Fibroblast of pulmonary artery (primary cell): ENCODE measurements around the gene HOXC9.

Experiments
- DNase-seq: peaks from one replicate; pipeline ENCODE4 v3.0.0-alpha.2; 2010; ENCODE audit warnings: low read depth
- H3K4me3 ChIP-seq: replicated peaks from 2 replicates; pipeline ENCODE4 v1.5.1; 2011; ENCODE audit warnings: low read depth, mild to moderate bottlenecking, control low read depth, low read length, moderate library complexity
- CTCF ChIP-seq: IDR thresholded peaks from 2 replicates; pipeline ENCODE4 v1.5.1; 2011; ENCODE audit warnings: mild to moderate bottlenecking, control low read depth, low read length, inconsistent platforms; ENCODE audit errors: missing control alignments

Gene HOXC9

GRCh38 chr12:53958128-53958527 lies 41.8 kb upstream of the HOXC9 start:
- TF ChIP-seq CTCF: no peak
- H3K4me3 ChIP-seq: no peak overlapping the region
- no peak for DNase-seq

GRCh38 chr12:53959314-53959713 lies 40.6 kb upstream of the HOXC9 start:
- no peak for DNase-seq
- no peak for TF ChIP-seq CTCF
- no peak overlapping the region for H3K4me3 ChIP-seq

GRCh38 chr12:53960187-53961024 lies 39.6 kb upstream of the HOXC9 start:
- no peak overlapping the region for H3K4me3 ChIP-seq
- TF ChIP-seq CTCF: no peak
- DNase-seq: no peak

GRCh38 chr12:53961025-53961761 lies 38.8 kb upstream of the HOXC9 start:
- DNase-seq: no peak
- no peak for TF ChIP-seq CTCF
- no peak overlapping the region for H3K4me3 ChIP-seq

GRCh38 chr12:53963005-53963404 lies 37.0 kb upstream of the HOXC9 start:
- TF ChIP-seq CTCF: no peak
- H3K4me3 ChIP-seq: no peak overlapping the region
- no peak for DNase-seq

GRCh38 chr12:53963434-53964314 lies 36.3 kb upstream of the HOXC9 start:
- DNase-seq: no peak
- no peak overlapping the region for H3K4me3 ChIP-seq
- no peak for TF ChIP-seq CTCF
